Stimulated activated CD4-positive, alpha-beta T cell treated with anti-CD3 and anti-CD28 coated beads, Interleukin-12 subunit alpha, Interleukin-12 subunit beta, amount 100 ng/mL, for 4 hours (primary cell): Measurements from ENCODE around the gene CARMIL1.
"Not testable (repeated sequence)": the region's sequence is repeated elsewhere in the genome, so short reads cannot be mapped to it uniquely, and the experiment has no call there.

Experiments used
- DNase-seq: peaks from one replicate; pipeline ENCODE4 v3.0.0-alpha.2; 2020

Gene CARMIL1

GRCh38 chr6:25278261-25278913 lies 787 bp upstream of the CARMIL1 start:
- no peak for DNase-seq

GRCh38 chr6:25279748-25280343 lies 672 bp downstream of the CARMIL1 start:
- peak; percentile 10 for DNase-seq

- DNase-seq: no peak
These were observed 1.3 kb downstream of the CARMIL1 start for GRCh38 chr6:25280344-25281074.

- DNase-seq: no peak
These were observed 7.7 kb downstream of the CARMIL1 start for GRCh38 chr6:25286891-25287290.

GRCh38 chr6:25287941-25288340 lies 8.8 kb downstream of the CARMIL1 start:
- no peak for DNase-seq

- no peak for DNase-seq
These were observed 9.3 kb downstream of the CARMIL1 start for GRCh38 chr6:25288518-25288917.

GRCh38 chr6:25290306-25291060 lies 11.3 kb downstream of the CARMIL1 start:
- DNase-seq: no peak

GRCh38 chr6:25292384-25292783 lies 13.2 kb downstream of the CARMIL1 start:
- DNase-seq: no peak

GRCh38 chr6:25295651-25296050 lies 16.5 kb downstream of the CARMIL1 start:
- no peak for DNase-seq

GRCh38 chr6:25296217-25296905 lies 17.2 kb downstream of the CARMIL1 start:
- DNase-seq: no peak

GRCh38 chr6:25297039-25297441 lies 17.9 kb downstream of the CARMIL1 start:
- DNase-seq: no peak

GRCh38 chr6:25297823-25298522 lies 18.8 kb downstream of the CARMIL1 start:
- DNase-seq: no peak

- not testable (repeated sequence) for DNase-seq
These were observed 19.3 kb downstream of the CARMIL1 start for GRCh38 chr6:25298523-25298865.

GRCh38 chr6:25301362-25301761 lies 22.2 kb downstream of the CARMIL1 start:
- no peak for DNase-seq

GRCh38 chr6:25302151-25302550 lies 23.0 kb downstream of the CARMIL1 start:
- DNase-seq: no peak

GRCh38 chr6:25302677-25303128 lies 23.5 kb downstream of the CARMIL1 start:
- DNase-seq: no peak

GRCh38 chr6:25303254-25303653 lies 24.1 kb downstream of the CARMIL1 start:
- DNase-seq: no peak

- no peak for DNase-seq
These were observed 27.2 kb downstream of the CARMIL1 start for GRCh38 chr6:25306379-25306778.

- DNase-seq: no peak
These were observed 28.8 kb downstream of the CARMIL1 start for GRCh38 chr6:25307805-25308494.

GRCh38 chr6:25309886-25310285 lies 30.7 kb downstream of the CARMIL1 start:
- no peak for DNase-seq

GRCh38 chr6:25311331-25311840 lies 32.2 kb downstream of the CARMIL1 start:
- DNase-seq: no peak
